NCI-H1694 (cell line): ENCODE measurements around the gene COL27A1.
"Not testable (repeated sequence)": the region's sequence is repeated elsewhere in the genome, so short reads cannot be mapped to it uniquely, and the experiment has no call there.

Source experiments
- DNase-seq: peaks from one replicate; lab custom pipeline; 2025; lab: John Stamatoyannopoulos, UW

The COL27A1 gene

DNA sequence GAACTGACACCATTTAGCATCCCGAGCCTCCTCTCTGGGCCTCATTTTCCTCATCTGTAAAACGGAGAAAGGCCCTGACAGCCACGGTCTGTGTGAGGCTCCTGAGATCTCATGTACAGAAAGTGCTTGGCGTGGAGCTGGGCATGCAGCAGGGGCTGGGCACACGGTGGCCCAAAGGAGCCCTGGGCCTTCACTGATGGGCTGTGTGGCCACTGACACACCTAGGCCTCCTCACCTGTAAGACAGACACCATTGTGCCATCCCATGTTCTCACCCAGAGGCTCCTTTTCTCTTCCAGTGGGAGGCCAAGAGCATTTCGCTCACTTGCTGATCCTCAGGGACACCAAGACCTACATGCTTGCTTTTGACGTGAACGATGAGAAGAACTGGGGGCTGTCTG is 169.2 kb downstream of the COL27A1 start:
- no peak for DNase-seq

DNA sequence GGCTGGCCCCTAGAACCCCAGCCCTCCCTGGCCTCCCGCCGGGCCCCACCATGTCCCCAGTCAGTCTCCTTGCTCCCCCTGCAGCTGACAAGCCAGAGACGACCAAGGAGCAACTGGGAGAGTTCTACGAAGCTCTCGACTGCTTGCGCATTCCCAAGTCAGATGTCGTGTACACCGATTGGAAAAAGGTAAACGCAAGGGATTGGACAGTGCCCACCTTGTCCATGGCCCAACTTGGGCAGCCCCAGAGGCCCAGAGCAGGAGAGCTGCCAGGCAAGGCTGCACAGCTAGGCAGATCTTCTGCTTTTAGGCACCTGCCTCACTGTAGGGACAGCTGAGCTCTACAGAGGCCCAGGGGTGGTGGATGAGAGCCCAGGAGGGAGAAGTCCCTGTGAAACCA is 169.6 kb downstream of the COL27A1 start:
- DNase-seq = not testable (repeated sequence)

DNA sequence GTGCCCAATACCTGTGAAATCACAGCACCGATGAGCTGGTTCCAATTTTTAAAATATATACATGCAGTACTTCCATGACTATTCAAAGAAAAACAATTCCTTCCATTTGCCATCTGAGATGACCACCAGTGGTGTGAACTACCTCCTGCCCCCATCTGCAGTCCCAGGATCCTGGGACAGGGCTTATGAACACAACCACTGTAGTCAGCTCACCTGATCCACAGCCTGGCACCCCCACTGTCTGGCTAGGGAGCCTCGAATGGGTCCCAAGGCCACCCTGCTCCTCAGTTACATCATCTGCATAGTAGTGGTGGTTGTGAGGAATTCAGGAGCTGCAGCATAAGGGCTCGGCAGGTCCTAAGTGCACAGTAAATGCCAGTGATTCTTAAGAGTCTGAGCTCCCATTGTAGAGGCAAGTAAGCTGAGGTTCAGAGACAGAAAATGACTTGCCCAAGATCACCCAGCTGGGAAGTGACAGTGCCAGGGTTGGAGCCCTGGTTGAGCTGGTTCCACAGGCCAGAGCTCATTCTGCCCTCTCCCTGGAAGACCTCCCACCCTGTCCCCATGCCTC is 170.4 kb downstream of the COL27A1 start:
- DNase-seq = not testable (repeated sequence)

DNA sequence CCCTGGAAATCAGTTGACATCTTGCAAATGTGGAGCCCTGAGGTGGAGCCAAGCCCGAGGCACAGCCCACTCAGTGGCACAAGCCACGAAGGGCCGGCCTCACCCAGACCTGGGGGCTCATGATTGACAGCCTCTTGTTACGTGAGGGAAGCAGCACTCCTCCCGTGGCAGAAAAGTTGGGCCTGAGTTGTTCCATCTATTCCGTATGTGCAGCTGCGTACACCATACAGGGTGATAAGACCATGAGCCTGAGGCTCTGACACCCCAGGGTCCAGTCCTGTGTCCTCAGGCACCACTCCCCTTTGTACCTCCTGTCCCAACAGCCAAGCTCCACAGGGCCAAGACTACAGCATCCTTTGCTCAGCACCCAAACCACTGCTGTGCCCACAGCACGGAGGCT is 172.4 kb downstream of the COL27A1 start:
- no peak for DNase-seq

DNA sequence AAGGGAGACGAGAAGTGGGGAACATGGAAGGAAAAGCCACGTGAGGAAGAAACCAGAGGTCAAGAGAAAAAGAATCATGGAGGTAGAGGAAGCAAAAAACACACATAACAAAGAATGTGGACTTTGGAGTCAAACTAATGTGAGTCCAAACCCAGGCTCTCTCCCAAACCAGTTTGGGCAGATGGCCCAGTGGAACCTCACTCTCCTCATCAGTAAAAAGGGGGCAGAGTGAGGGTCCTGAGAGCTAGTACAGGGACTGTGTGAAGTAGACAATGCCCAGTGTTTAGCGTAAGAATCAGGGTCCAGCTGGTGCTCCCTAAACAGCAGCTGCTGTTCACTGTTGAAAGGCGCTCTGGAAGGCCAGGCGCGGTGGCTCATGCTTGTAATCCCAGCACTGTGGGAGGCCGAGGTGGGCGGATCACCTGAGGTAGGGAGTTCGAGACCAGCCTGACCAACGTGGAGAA is 173.1 kb downstream of the COL27A1 start:
- DNase-seq = not testable (repeated sequence)

DNA sequence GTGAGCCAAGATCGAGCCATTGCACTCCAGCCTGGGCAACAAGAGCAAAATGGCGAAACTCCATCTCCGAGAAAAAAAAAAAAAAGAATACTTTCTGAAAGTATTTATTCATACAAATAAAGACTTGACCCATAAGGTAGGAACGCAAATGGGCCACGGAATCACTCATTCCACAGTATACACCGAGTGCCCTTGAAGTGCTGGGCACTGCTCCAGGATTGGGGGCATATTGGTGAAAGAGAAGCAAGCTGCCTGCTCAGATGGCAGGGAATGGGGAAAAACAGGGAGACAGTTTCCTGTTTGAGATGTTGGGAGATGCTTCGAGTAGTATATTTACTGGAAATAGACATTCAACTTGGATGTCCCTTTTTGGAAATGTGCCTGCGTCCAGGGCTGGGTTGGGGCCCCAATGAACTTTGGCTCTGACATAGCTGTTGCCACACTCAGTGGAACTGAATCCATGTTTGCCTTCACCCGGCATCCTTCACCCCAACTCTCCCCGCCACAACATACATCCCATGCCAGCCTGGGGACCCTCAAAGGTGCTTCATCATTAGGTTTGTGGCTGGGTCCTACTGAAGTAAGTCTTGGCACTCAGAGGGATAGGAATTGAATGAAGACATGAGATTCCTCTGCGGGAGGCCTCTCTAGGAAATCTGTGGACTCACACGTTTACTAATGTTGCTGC is 173.7 kb downstream of the COL27A1 start:
- DNase-seq = not testable (repeated sequence)

DNA sequence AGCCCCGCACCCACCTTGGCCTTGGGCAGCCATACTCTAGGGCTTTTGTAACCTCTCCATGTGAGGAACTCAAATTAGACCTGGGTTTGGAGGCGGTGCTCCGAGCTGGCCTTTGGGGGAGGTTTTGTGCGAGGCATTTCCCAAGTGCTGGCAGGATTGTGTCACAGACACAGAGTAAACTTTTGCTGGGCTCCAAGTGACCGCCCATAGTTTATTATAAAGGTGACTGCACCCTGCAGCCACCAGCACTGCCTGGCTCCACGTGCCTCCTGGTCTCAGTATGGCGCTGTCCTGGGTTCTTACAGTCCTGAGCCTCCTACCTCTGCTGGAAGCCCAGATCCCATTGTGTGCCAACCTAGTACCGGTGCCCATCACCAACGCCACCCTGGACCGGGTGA is 174.3 kb downstream of the COL27A1 start, which contains the start of gene ORM2:
TSS of gene ORM2 (plus strand) at position 245 of the 398 bp plus-strand sequence. CDS start at position 281, 36 bp downstream.
- not testable (repeated sequence) for DNase-seq

DNA sequence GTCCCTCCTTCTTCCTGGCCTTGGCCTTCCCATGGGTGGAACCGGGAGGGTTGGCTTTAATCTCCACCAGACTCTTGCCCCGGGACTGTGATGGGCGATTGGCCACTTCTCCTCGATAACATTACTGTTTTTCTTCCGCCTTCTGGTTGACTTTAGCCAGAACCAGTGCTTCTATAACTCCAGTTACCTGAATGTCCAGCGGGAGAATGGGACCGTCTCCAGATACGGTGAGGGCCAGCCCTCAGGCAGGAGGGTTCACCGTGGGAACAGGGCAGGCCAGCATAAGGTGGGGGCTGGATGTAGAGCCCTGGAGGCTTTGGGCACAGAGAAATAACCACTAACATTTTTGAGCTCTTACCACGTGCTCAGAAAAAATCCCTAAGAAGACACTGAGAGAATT is 175.3 kb downstream of the COL27A1 start:
- DNase-seq = no peak

DNA sequence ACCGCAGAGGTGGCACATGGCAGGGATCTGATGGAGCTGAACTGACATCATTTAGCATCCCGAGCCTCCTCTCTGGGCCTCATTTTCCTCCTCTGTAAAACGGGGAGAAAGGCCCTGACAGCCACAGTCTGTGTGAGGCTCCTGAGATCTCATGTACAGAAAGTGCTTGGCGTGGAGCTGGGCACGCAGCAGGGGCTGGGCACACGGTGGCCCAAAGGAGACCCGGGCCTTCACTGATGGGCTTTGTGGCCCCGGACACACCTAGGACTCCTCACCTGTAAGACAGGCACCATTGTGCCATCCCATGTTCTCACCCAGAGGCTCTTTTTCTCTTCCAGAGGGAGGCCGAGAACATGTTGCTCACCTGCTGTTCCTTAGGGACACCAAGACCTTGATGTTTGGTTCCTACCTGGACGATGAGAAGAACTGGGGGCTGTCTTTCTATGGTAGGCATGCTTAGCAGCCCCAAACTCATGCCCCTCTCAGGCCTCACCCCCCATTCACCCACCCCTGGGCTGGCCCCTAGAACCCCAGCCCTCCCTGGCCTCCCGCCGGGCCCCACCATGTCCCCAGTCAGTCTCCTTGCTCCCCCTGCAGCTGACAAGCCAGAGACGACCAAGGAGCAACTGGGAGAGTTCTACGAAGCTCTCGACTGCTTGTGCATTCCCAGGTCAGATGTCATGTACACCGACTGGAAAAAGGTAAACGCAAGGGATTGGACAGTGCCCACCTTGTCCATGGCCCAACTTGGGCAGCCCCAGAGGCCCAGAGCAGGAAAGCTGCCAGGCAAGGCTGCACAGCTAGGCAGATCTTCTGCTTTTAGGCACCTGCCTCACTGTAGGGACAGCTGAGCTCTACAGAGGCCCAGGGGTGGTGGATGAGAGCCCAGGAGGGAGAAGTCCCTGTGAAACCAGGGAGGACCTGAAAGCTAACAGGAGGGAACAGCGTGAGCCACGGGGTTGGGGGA is 176.2 kb downstream of the COL27A1 start:
- not testable (repeated sequence) for DNase-seq

DNA sequence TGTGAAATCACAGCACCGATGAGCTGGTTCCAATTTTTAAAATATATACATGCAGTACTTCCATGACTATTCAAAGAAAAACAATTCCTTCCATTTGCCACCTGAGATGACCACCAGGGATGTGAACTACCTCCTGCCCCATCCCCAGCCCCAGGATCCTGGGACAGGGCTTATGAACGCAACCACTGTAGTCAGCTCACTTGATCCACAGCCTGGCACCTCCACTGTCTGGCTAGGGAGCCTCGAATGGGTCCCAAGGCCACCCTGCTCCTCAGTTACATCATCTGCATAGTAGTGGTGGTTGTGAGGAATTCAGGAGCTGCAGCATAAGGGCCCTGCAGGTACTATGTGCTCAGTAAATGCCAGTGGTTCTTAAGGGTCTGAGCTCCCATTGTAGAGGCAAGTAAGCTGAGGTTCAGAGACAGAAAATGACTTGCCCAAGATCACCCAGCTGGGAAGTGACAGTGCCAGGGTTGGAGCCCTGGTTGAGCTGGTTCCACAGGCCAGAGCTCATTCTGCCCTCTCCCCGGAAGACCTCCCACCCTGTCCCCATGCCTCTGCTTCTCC is 177.2 kb downstream of the COL27A1 start:
- DNase-seq = not testable (repeated sequence)

DNA sequence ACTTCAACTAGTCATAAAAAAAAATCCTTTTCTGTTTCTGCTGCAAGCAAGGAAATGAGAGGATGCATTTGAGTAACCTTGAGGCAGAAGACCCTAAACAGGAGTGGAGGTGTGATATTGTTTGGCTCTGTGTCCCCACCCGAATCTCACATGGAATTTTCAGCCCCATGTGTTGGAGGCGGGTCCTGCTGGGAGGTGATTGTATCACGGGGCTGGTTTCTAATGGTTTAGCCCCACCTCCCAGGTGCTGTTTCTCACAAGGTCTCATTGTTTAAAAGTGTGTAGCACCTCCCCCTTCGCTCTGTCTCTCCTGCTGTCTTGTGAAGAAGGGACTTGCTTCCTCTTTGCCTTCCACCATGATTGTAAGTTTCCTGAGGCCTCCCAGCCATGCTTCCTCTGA is 178.4 kb downstream of the COL27A1 start:
- DNase-seq = not testable (repeated sequence)

DNA sequence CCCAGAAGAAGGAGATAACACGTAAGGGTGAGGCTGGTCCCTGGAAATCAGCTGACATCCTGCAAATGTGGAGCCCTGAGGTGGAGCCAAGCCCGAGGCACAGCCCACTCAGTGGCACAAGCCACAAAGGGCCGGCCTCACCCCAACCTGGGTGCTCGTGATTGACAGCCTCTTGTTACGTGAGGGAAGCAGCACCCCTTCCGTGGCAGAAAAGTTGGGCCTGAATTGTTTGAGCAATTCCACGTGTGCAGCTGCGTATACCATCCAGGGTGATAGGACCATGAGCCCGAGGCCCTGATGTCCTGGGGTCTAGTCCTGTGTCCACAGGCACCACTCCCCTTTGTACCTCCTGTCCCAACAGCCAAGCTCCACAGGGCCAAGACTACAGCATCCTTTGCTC is 179.2 kb downstream of the COL27A1 start:
- DNase-seq = no peak

DNA sequence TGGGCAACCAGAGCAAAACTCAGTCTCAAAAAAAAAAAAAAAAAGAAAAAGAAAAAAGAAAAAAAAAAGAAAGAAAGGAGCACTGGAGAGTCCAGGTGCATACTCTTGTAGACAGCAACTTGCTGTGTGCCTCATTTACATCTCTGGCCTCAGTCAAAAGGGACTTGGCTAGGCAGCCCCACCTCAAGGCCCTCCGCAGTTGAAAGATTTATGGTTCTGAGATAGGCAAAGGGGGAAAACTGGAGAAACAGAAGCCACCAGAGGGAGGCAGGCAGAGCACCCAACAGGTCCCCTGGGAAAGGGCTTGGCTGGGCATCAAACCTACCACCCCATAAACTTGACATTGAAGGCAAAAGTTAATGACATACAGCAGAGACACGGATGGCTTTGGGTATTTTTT is 180.4 kb downstream of the COL27A1 start:
- no peak for DNase-seq

DNA sequence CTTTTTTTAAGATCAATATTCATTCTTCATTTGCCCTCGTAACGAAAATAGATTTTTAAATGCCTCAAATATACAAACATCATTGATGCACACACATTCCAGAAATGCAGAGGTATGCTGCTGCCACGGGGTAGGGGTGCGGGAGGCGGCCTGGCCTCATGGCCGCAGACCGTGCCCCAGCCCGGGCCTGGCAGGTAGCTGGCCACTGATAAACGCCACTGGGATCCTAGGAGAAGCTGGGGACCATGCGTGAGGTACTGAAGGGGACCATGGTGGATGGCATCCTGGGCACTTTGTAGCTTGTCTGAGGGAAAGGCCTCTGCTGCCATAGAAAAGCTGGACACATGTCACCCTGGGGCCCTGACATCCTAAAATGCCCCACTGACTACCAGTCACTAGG is 180.8 kb downstream of the COL27A1 start:
- no peak for DNase-seq

DNA sequence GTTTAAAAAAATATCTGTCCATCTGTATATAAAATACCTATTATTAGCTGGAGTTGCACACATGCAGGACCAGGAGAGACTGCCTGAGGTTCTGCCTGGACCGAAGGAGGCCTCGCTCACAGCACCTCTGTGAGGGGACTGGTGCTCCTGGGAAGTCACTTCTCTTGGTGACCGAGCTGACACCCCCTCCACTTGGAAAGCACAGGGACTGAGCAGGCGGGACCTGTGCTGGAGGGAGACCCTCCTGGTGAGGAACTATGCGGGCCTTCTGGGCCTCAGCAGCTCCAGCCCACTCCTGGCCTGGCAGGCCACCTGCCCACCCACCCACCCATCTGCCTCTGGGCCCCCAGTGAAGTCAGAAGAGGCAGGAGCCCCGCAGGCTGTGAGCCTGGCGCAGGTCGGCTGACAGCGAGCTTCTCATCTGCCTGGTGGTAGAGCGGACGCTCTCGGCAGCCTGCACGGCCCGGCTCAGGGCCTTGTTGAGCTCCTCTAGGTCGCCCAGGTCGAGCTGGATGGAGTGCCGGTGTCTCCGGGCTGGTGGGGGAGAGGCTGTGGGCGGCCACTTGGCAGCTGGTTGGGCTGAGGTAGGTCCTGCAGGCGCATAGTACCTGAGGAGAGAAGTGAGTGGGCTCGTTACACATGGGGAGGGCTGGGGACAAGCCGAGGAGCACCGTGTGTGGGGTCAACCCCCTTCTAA is 181.5 kb downstream of the COL27A1 start:
- DNase-seq = no peak

DNA sequence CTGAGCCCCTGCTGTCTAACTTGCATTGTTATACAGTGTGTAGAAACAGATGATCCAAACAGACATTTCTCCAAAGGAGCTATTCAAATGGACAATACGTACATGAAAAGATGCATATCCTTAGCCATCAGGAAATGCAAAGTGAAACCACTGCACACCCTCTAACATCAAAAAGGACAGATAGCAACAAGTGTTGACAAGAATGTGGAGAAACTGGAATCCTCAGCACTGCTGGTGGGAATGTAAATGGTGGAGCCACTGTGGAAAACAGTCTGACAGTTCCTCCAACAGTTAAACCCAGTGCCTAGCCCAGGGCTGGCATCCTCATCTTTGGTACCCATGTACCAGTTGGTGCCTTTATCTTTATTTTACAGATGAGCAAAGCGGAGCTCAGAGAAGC is 182.8 kb downstream of the COL27A1 start:
- no peak for DNase-seq

DNA sequence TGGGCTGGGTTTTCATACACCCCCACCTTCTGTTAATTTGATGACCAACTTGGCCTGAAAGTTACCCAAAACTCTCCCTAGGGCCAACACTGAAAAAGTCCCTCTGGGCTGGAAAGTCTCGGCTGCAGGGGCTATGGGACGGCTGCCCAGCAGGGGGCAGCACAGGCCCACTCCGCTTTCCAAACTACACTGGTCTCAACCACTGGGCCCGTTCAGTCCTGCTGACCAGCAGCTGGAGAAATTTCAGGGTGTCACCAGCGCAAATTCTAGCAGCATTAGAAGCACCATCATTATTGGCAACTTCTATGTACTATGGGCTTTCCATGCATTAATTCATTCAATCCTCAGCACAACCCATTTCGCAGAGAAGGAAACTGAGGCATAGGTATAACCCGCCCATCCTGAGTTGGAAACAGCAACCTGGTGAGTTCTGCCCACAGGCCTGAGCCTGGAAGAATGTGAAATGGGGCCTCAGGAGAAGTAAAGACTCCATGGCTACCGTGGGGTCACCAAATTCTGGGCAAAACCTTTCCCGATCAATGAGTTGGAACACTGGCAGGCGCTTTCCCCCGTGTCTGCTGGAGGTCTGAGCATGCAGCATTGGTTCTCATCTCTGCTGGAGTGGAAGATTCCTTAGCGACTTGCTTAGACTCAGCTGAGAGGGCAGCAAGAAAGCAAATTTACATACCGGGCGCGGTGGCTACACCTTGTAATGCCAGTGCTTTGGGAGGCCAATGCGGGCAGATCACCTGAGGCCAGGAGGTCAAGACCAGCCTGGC is 184.0 kb downstream of the COL27A1 start:
- peak; percentile 31 for DNase-seq

DNA sequence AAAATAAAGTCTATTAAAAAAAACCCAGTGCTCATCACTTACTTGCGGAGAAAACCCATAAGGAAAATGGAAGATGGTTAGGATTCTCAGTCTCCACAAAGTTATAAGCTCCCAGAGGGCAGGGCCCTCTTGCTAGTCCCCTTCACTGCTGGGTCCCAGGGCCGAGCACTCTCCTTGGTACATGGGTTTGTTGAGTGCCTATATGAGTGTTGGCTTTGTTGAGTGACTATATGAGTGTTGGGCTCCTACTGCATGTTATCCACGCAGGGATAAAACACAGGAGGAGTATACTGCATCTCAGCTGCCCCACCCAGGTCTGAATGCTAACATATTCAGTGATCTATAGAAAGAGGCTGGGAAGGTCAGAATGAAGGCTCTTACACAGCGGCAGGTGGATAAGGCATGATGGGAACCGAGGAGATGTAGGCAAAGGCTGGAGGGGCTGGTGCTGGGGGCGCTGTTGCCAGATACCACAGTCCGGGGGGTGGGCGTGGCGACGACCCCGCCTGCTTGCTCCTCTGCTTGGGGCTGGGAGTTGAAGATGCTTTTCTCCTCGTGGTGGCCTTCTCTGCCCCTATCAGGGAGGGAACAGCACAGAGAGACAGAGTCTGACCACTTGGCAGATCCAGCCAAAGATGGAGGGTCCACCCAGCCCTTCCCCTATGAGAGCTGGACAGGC is 186.0 kb downstream of the COL27A1 start:
- DNase-seq = no peak

DNA sequence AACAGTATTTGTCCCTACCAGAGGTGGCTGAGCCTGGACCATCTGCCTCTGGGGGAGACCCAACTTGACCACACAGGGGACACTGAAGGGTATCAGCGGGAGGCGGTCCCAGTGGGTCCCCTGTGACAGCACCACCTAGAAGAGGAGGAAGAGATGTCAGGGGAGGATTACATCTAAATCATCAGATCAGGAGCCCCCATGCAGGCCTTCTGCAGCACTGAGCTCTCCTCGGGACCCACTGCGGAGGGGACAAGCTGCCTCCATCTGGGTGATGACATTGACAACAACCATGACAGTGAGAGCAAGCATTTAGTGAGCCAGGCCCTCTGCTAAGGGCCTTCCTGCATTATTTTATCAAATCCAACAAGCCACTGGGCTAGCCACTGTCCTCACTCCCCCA is 186.7 kb downstream of the COL27A1 start:
- no peak for DNase-seq

DNA sequence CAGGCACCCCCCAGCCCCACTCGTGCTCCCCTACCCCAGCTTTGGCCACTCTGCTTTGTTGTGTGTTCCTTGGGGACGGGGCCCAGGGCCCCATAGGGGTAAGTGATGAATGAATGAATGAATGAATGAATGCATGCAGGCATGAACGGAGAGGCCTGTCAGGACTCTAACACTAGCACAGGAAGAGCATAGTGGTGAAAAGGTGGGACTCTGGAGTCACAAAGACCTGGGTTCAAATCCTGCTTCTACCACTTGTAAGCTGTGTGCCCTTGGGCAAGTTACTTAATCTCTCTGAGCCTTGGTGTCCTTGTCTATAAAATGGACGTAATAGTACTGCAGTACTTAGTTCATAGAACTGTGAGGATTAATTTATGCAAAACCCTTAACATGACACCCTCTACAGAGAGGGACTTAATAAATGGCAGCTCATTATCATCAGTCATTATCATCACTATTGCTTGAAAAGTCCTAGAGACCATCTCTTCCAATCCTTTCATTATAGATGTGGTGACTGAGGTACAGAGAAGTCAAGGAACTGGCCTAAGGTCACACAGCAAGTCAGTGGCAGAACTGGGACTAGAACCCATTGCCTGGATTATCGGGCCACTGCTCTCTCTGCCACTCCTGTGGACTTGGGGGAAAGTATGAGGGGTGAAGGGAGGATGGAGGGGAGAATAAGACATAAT is 187.6 kb downstream of the COL27A1 start:
- no peak for DNase-seq
